GM21825 (cell line): ENCODE results near the gene KCNRG.
A peak's percentile ranks its signal among the peaks of the same experiment; 100 is the strongest.
"Not testable (repeated sequence)": the region's sequence is repeated elsewhere in the genome, so short reads cannot be mapped to it uniquely, and the experiment has no call there.

Experiments
- ATAC-seq: cut with Tn5 transposase; IDR thresholded peaks from one replicate; pipeline ENCODE4 v1.9.1; 2021; ENCODE audit warnings: mild to moderate bottlenecking, moderate library complexity; ENCODE audit not compliant: unreplicated experiment

KCNRG gene

DNA sequence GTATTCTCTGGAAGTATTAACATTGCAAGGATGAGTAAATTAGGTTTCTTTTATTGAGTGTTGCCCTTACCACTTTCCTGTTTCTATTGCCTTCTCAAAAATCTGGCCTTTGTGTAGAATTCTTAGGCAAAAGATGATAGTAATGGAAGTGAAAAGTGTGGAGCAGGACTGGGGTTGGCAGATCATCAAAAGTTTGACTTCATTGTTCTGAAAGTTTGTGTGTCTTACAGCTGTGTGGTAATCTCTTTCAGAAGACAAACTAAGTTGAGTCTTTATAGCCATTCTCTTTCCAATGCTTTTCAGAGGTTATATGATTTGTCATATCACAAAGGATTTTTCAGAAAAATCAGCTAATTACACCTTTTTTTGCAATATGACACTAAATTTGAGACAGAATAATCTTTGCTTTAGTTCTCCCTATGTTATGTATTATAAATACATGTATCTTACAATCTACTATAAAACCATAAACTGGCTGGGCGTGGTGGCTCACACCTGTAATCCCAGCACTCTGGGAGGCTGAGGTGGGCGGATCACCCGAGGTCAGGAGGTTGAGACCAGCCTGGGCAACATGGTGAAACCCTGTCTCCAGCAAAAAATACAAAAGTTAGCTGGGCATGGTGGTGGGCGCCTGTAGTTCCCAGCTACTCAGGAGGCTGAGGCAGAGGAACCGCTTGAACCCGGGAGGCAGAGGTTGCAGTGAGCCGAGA lies 8.7 kb upstream of the KCNRG start:
- ATAC-seq: no peak

DNA sequence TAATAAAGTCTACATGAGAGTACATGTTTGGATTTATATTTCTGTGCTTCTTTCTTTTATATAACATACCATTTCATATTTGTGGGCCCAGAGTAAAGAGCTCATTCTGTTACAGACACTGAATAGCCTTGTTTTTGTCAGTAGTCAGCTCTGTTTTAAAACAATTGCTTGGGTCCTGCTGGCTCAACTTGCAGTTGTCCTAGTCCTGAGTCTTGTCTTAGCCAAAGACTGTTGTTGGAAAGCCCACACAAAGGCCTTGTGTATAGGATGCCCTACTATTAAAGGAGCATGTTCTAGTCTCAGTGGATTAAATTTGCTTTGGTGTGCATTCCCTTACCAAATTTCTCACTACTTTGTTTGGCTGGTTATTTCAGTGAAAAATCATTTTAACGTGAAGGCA lies 3.8 kb upstream of the KCNRG start:
- ATAC-seq: no peak

DNA sequence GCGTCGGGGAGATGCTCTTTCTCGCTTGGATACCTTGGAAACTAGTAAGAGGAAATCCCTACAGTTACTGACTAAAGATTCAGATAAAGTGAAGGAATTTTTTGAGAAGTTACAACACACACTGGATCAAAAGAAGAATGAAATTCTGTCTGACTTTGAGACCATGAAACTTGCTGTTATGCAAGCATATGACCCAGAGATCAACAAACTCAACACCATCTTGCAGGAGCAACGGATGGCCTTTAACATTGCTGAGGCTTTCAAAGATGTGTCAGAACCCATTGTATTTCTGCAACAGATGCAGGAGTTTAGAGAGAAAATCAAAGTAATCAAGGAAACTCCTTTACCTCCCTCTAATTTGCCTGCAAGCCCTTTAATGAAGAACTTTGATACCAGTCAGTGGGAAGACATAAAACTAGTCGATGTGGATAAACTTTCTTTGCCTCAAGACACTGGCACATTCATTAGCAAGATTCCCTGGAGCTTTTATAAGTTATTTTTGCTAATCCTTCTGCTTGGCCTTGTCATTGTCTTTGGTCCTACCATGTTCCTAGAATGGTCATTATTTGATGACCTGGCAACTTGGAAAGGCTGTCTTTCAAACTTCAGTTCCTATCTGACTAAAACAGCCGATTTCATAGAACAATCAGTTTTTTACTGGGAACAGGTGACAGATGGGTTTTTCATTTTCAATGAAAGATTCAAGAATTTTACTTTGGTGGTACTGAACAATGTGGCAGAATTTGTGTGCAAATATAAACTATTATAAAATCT lies 2.7 kb upstream of the KCNRG start:
- no peak for ATAC-seq

DNA sequence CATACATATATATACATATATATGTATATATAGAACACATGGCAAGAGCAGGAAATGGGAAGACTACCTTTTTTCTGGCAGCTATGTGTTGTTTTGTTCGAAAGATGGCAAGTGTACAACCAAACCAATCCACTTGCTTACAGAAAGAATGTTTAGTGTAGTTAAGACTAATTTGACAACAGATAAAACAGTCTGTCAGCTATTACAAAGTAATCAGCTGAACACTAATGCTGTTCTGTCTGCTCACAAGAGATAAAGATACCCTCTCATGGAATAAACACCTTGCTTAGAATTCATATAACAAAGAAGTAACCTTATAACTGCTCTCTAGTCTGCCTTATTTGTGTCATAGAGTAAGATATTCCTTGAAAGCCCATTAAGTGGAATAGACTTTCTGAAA lies 858 bp upstream of the KCNRG start:
- ATAC-seq: no peak

DNA sequence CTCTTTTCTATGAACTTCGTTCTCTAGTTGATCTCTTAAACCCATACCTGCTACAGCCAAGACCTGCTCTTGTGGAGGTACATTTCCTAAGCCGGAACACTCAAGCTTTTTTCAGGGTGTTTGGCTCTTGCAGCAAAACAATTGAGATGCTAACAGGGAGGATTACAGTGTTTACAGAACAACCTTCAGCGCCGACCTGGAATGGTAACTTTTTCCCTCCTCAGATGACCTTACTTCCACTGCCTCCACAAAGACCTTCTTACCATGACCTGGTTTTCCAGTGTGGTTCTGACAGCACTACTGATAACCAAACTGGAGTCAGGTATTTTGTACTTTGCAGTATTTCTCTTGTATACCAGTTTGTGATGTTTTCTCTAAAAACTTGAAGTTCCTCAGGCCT lies 506 bp downstream of the KCNRG start:
- ATAC-seq: no peak

DNA sequence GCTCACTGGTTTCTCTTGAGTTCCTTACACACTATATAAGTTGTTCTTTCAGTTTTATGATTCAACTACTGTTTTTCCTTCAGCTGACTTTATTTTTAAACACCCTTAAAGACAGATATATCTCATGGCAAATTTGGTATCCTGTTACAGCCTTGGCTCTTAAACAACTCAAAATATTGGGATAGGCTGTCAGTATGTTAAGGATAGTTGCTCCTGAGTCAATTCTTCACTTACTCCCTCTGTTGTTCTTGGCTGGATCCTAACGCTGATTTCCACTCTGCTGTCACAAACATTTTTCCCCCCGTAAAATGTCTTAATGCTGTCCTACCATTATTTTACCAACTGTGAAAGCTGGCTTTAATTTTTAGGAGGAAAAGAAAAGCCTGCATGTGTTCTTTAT lies 1.2 kb downstream of the KCNRG start:
- ATAC-seq: no peak

DNA sequence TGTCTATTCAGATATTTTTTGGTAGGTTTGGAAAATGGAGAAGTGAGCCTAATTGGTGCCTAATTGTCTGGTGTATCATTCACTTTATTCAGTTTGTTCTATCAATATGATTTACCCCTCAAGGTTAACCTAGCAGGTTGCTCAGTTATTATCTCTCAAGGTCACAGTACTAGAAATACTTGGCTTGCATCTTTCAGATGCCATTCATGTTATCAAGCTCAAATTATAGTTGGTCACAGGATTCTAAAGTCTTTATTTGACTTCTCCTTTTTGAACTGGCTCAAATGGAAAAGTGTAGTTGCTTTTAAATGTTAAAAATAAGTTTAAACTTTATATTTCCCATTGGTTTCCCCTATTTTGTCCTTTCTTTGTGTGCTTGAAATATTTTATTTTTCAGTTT lies 2.6 kb downstream of the KCNRG start:
- ATAC-seq: no peak

DNA sequence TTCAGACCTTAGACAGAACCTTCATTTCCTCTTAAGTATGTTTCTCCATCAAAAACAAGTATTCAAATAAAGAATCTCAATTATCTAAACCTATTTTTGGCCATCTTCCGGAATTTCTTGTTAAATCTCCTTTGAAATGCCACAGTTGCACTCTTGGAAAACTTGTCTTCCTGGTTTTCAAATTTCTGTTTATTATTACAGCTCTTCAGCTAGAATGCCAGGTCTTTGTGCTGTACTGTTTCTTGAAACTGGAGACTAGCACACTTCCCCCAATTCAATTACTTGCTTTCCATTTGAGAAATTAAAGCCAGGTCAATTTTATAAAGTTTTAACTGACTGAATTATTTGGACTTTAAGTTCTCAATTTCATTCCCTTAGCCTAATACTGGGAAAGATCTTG lies 10.2 kb downstream of the KCNRG start:
- ATAC-seq: no peak

DNA sequence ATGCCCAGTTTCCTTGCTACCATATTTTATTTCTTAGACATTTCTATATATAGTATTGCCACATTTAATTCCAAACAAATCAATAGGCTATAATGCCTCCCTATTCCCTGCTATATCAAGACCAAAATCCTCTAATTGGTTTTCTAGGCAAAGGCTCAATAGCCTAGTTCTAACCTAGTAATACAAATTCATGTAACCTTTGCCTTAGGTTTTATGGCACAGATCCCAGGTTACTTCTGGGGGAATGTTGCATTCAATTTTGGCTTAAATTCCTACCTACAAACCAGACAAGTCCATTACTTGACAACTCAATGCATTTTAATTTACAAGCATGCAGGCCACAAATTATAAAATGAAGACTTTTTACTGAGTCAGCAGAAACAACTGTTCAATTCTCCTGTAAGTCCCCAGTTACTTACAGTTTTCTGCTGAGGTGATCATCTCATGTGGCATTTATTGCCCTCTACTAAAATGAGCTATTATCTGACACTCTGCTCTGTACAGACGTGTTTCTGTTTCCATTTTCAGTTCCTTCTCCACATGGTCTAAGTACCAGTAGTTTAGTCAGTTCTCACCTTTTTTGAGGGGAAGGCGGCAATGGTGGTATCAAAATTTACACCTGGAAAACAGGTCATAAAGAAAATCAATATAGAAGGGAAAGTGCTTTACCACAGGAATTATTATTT lies 11.7 kb downstream of the KCNRG start:
- peak; percentile 98 for ATAC-seq

DNA sequence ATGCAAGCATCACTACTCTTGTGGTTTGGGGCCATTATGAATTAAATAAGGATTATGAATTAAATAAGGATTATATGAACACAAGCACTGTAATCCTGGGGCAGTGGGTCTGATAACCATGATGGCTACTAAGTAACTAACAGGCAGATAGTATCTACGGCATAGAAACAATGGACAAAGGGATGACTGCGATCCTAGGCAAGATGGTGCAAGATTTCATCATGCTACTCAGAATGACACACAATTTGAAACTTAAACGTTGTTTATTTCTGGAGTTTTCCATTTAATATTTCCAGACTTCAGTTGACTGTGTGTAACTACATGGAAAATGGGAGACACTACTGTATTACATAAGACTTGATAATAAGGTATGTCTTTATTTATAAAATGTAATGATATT lies 15.1 kb downstream of the KCNRG start:
- no peak for ATAC-seq

DNA sequence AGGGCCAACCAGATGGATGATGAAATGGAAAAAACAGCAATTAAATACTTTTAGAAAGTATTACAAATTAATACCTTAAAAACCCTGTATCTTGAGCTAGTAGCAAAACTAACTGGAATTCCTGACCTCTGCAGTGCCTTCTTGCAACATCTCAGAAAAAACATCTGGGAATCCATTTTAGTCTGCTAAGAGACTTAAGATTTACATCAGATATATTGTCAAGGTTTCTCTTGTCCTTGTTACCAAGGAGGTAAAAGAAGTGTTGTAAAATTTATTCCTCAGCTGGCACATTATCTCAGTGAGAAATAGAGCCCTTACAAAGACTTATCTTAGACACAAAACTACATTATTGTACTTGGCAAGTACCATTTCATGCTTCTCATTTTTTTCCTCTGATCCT lies 18.5 kb downstream of the KCNRG start:
- no peak for ATAC-seq

DNA sequence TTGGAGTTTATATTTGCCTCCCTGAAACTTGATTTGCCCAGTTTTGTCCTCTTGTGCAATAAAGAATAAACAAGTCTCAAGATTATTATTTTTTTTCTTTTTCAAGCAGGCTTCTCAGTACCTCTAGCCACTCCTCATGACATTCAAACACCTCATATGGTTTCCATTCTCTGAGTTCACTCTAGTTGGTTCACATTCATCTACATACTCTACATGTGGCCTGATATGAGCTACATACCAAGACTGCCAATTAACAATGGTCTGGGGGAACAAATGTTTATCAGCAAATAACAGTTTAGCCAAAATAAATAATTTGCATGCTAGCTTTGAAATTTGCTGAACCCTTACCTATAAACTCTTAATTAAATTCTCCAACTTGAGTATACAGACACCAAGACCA lies 22.5 kb downstream of the KCNRG start:
- ATAC-seq: no peak

DNA sequence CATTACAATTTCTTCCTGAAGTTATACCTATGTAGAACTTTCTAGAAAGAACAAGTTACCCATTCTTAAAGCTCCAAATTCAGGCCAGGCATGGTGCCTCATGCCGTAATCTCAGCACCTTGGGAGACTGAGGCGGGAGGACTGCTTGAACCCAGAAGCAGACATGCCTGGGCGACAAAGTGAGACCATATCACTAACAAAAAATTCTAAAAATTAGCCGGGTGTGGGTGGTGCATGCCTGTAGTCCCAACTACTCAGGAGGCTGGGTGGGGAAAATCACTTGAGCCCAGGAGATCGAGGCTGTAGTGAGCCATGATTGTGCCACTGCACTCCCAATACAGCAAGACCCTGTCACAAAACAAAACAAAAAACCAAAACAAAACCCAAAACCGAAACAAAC lies 23.0 kb downstream of the KCNRG start:
- ATAC-seq: no peak

DNA sequence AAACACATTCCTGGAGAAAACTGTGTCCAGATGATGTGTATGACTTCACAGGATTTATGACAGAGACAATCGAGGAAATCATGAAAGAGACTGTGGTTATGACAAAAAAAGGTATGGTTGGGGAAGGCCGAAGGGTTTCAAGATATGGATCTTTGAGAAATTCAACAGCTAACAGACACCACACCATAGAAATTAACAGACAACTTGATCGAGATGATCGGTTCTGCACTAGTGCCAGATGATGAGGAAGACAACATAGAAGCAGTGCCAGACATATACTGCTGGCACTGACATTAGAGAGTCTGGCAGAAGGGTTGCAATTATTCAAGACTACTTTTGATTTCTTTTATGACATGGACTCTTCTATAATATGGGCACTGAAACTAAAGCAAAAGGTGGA lies 37.2 kb downstream of the KCNRG start:
- no peak for ATAC-seq

DNA sequence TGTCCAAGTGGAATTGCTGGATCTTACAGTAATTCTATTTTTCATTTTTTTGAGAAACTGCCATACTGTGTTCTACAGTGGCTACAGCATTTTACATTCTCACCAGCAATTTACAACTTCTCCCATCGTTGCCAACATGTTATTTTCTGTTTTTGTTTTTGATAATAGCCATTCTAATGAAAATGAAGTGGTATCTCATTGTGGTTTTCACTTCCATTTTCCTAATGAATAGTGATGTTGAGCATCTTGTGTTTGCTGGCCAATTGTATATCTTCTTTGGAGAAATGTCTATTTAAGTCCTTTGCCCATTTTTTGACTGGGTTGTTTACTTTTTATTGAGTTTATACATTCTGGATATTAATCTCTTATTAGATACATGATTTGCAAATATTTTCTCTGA lies 38.6 kb downstream of the KCNRG start:
- no peak for ATAC-seq

DNA sequence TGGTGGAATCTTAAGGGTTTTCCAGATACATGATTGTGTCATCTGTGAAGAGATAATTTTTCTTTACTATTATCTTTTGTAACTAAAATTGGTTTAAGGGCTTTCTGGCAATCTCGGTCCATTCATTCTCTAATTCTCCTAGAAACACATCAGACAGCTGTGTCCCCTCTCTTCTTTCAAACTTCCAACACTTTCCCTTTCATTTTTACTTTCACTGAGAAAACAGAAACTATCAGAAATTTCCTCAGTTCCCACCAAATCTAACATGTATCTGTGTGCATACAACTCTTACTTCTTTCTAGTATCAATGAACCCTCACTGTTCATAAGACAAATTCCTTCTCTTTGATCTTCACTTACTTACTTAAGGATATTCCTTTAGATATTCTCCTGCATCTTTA lies 40.2 kb downstream of the KCNRG start:
- no peak for ATAC-seq

DNA sequence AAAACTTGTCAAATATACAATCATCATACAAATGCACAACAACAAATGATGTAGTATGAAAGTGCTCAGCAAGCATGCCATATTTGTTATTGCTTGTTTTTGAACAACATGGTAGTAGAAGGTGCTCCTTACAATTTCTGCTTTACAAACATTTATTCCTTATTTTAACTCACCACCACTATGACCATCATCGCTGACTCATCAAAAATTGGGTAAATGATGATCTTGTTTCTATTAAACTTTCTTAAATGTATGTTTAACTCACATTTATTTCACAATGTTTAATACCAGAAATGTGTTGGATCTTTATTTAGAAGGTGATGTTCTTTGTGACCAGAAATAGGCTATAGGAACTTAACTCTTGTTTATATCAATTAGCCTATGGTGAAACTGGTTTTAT lies 45.5 kb downstream of the KCNRG start:
- ATAC-seq: no peak

DNA sequence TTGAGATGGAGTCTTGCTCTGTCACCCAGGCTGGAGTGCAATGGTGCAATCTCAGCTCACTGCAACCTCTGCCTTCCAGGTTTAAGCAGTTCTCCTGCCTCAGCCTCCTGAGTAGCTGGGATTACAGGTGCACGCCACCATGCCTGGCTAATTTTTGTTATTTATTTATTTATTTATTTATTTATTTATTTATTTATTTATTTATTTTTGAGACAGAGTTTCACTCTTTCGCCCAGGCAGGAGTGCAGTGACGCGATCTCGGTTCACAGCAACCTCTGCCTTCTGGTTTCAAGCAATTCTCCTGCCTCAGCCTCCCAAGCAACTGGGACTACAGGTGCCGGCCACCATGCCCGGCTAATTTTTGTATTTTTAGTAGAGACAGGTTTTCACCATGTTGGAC lies 47.1 kb downstream of the KCNRG start:
- not testable (repeated sequence) for ATAC-seq

DNA sequence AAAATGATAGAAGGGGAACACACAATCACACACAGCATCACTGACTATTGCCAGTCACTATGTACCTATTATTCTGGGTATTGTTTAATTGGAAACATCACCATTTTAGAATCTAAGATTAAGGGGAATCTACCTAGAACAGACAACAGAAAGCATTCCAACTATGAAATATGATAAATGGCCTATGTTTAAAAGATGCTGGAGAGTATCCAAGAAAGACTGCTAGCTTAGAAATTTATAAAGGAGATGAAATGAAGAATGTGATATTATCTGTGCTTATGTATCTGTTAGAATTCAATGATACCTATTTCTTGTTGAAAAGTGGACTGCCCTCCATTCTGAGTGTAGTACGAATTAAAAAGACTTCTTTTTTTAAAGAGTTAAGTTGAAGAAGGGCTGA lies 50.5 kb downstream of the KCNRG start:
- no peak for ATAC-seq

DNA sequence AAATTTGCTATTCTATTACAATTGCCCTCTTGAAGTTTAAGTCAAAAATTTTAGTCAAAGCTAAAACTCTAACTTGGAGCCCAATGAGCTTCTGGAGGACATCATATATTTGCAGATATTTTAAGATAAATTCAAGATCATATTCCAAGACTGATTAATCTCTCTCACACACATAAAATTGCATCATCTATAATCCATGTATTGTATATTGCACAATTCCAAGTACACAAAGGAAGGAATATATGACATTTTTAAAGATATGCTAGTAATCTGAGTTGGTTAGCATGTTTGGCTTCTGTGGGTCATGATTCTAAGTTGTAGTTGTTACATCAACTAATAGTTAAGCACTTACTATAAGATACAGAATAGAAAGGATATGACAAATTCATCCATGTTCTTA lies 53.3 kb downstream of the KCNRG start:
- ATAC-seq: no peak

DNA sequence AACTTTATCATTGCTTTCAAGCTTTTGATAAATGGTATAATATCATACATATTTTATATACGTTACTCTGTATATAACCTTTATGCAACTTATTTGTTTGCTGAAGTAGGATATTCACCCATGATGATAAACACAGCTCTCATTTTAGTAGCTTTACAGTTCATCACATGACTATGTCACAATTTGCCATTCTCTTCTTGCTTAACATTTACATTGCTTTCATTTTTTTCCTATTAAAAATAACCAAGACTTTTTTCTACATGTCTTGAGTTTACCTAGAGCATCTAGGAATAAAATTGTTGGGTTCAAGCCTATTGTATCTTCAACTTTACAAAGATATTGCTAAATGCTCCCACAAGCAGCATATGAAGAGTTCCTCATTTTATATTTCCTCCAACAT lies 54.0 kb downstream of the KCNRG start:
- no peak for ATAC-seq

DNA sequence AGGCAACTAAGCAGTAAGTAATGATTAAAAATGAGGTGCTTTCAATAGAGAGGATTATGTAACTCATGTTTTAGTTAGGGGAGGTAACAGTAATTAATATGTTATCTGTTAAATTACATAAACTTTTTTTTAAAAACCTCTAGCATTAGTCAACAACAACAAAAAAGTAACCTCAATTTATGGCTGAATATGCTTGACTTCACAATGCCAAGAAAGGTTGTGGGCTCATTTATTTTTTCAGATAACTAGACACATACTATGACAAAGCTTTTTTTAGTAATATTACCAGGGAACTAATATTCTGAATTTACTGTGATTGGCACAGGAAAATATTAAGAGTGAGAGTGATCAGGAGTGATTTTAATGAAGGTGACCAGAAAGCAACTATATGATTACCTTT lies 54.9 kb downstream of the KCNRG start:
- no peak for ATAC-seq
